Measurements from ENCODE around the gene PARN. TPM values are rescaled to one million over a fixed set of nuclear protein-coding genes. Genes with fewer than 3 reads are reported as not detected.
A peak's percentile ranks its signal among the peaks of the same experiment; 100 is the strongest.

PARN gene
- total and polyA plus RNA-seq, 9 of the 15 experiments (the other 6 are each of a cell fraction or from before 2014, with no cell fraction given): 9.6 to 51.3 (median 40.4) TPM

- TF ChIP-seq ZNF277 (CRISPR knock-in tag; IDR thresholded peaks at IDR 0.05; ENCODE audit: borderline replicate concordance): no peak
- TF ChIP-seq MECOM (CRISPR knock-in tag; IDR thresholded peaks at IDR 0.05): no peak
- TF ChIP-seq SRSF9 (IDR thresholded peaks at IDR 0.05; ENCODE audit: borderline replicate concordance, low read depth, low read length): no peak
- peak; percentile 68; the same call in 1 of the 2 replicates for TF ChIP-seq SPI1 (IDR thresholded peaks at IDR 0.05; ENCODE audit: borderline replicate concordance, low read depth, low read length)
- no peak for TF ChIP-seq POU5F1 (IDR thresholded peaks at IDR 0.05; ENCODE audit: borderline replicate concordance, low read depth, low read length, partially characterized antibody)
- no peak for TF ChIP-seq PPARD (CRISPR knock-in tag; IDR thresholded peaks at IDR 0.05)
- no peak for TF ChIP-seq PTBP1 (IDR thresholded peaks at IDR 0.05; ENCODE audit: low read depth, low read length)
- TF ChIP-seq SAFB (IDR thresholded peaks at IDR 0.05; ENCODE audit: borderline replicate concordance, low read depth, low read length): no peak
- TF ChIP-seq MEF2A (IDR thresholded peaks at IDR 0.05; ENCODE audit: control insufficient read depth, low read depth, low read length): no peak
- TF ChIP-seq KHSRP (IDR thresholded peaks at IDR 0.05): no peak
- peak; percentile 36; the same call in 1 of the 2 replicates for TF ChIP-seq RNF2 (IDR thresholded peaks at IDR 0.05)
- TF ChIP-seq USF1 (CRISPR knock-in tag; IDR thresholded peaks at IDR 0.05): peak; percentile 80
- peak; percentile 86 for TF ChIP-seq TAF7 (tag; IDR thresholded peaks at IDR 0.05)
- TF ChIP-seq ETV5 (CRISPR knock-in tag; IDR thresholded peaks at IDR 0.05; ENCODE audit: low read depth): no peak
- TF ChIP-seq RBFOX2 (IDR thresholded peaks at IDR 0.05; ENCODE audit: low read depth, low read length): peak; percentile 97
- TF ChIP-seq GABPB2 (CRISPR knock-in tag; conservative IDR thresholded peaks at IDR 0.05): no peak
- TF ChIP-seq HDGF (IDR thresholded peaks at IDR 0.05): no peak
- TF ChIP-seq GATAD2B (IDR thresholded peaks at IDR 0.05; ENCODE audit: borderline replicate concordance): no peak
- no peak for TF ChIP-seq BCL6 (CRISPR knock-in tag; IDR thresholded peaks at IDR 0.05)
- TF ChIP-seq ZMIZ1 (IDR thresholded peaks at IDR 0.05; ENCODE audit: low read depth in 2 of 2, low read length in 2 of 2): peak in 1 of 2 experiments; percentile 79; a peak in 1 of 4 replicates
- no peak for TF ChIP-seq ZNF561 (CRISPR knock-in tag; conservative IDR thresholded peaks at IDR 0.05)
- TF ChIP-seq ZFX (CRISPR knock-in tag; IDR thresholded peaks at IDR 0.05): peak; percentile 80
These were observed 2.9 kb upstream of the PARN start, which contains the start of gene BFAR (continued) for GRCh38 chr16:14632693-14633569.

Data from K562 (cell line).